ENCODE measurements around the gene KLHL26. TPM values are rescaled to one million over a fixed set of nuclear protein-coding genes. Genes with fewer than 3 reads are reported as not detected.

KLHL26 gene
- polyA plus RNA-seq, 1 donor from 2014 or later: 4.7 TPM

GRCh38 chr19:18716857-18717256, 80.0 kb downstream of the KLHL26 start:
- no peak overlapping the region for H3K4me3 ChIP-seq (ENCODE audit: low read length)
- H4K20me1 ChIP-seq (ENCODE audit: insufficient read depth): no peaks in the 10 kb centered on the region
- H3K79me2 ChIP-seq (replicated peaks; ENCODE audit: insufficient read depth, low read length): no peaks in the 10 kb centered on the region

DNA sequence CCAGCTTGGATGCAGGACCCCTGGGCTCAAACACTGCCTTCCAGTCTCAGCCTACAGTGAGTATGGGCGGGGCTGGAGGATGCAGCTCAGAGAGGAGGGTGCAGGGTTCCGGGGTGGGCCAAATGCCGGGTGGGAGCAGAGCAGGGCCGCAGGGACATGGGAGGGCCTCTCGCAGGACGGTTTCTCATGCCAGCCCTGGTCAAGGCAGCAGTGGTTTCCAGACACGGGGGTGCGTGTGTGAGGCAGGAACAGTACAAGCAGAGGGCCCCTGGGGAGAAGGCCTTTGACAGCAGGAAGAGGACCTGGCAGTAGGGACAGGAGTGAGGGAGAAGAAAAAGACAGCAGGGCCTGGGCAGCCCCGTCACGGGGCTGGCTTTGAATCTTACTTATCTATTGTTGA, 80.8 kb downstream of the KLHL26 start:
- Histone ChIP-seq H3K36me3 (ENCODE audit: insufficient read depth, low read length) (no peaks in the 10 kb centered on the region), H4K20me1 (ENCODE audit: insufficient read depth) (no peaks in the 10 kb centered on the region)

More at GRCh38 chr19:18716857-18717256, 80.0 kb downstream of the KLHL26 start:
- Histone ChIP-seq H3K36me3 (ENCODE audit: insufficient read depth, low read length) (no peaks in the 10 kb centered on the region), H3F3A (ENCODE audit: insufficient read depth, low read length, poor library complexity, severe bottlenecking) (no peaks in the 10 kb centered on the region), H3K27ac (ENCODE audit: low read length) (no peak overlapping the region), H3K4me2 (ENCODE audit: low read length) (no peak overlapping the region), H2AFZ (ENCODE audit: low read depth, low read length) (no peak overlapping the region), H3K9me2 (ENCODE audit: insufficient read depth, low read length) (no peaks in the 10 kb centered on the region), H3K9me3 (ENCODE audit: low read length) (no peaks in the 10 kb centered on the region), H3K27me3 (ENCODE audit: insufficient read depth, low read depth, low read length) (no peaks in the 10 kb centered on the region), H3K9ac (ENCODE audit: low read length) (no peak overlapping the region)
- TF ChIP-seq POLR2AphosphoS5 (IDR thresholded peaks at IDR 0.05) (no peak), RAD21 (conservative IDR thresholded peaks at IDR 0.05) (no peak), EP300 (conservative IDR thresholded peaks at IDR 0.05; ENCODE audit: poor library complexity, severe bottlenecking) (no peak), EZH2 (IDR thresholded peaks at IDR 0.05; ENCODE audit: borderline replicate concordance, insufficient read depth, low read length, poor library complexity, severe bottlenecking) (no peak), SMC3 (conservative IDR thresholded peaks at IDR 0.05; ENCODE audit: poor library complexity) (no peak), MXI1 (conservative IDR thresholded peaks at IDR 0.05; ENCODE audit: poor library complexity, severe bottlenecking) (no peak), TAF1 (IDR thresholded peaks at IDR 0.05; ENCODE audit: low read depth) (no peak), CTCF (IDR thresholded peaks at IDR 0.05; ENCODE audit: poor library complexity, severe bottlenecking) (no peak)

More for the DNA sequence above, 80.8 kb downstream of the KLHL26 start:
- no peak for TF ChIP-seq MXI1 (conservative IDR thresholded peaks at IDR 0.05; ENCODE audit: poor library complexity, severe bottlenecking)
- no peak for TF ChIP-seq POLR2AphosphoS5 (IDR thresholded peaks at IDR 0.05)
- TF ChIP-seq EZH2 (IDR thresholded peaks at IDR 0.05; ENCODE audit: borderline replicate concordance, insufficient read depth, low read length, poor library complexity, severe bottlenecking): no peak
- no peak for TF ChIP-seq SMC3 (conservative IDR thresholded peaks at IDR 0.05; ENCODE audit: poor library complexity)
- no peak for TF ChIP-seq CTCF (IDR thresholded peaks at IDR 0.05; ENCODE audit: poor library complexity, severe bottlenecking)
- Histone ChIP-seq H3K4me3 (ENCODE audit: low read length) (no peak overlapping the region), H3K9ac (ENCODE audit: low read length) (no peak overlapping the region), H3K9me3 (ENCODE audit: low read length) (no peaks in the 10 kb centered on the region), H3K27me3 (ENCODE audit: insufficient read depth, low read depth, low read length) (no peaks in the 10 kb centered on the region), H3F3A (ENCODE audit: insufficient read depth, low read length, poor library complexity, severe bottlenecking) (no peaks in the 10 kb centered on the region), H3K79me2 (replicated peaks; ENCODE audit: insufficient read depth, low read length) (no peaks in the 10 kb centered on the region), H3K27ac (ENCODE audit: low read length) (no peak overlapping the region), H2AFZ (ENCODE audit: low read depth, low read length) (no peak overlapping the region), H3K9me2 (ENCODE audit: insufficient read depth, low read length) (no peaks in the 10 kb centered on the region), H3K4me2 (ENCODE audit: low read length) (no peak overlapping the region)

Measured in neural cell (in vitro differentiated cells).